ENCODE data around the gene LYPD6. TPM values are rescaled to one million over a fixed set of nuclear protein-coding genes. Genes with fewer than 3 reads are reported as not detected.

Gene LYPD6
- total RNA-seq, 1 donor from 2014 or later = 14.3 TPM

- DNase-seq = no peak
These were observed 23.0 kb downstream of the LYPD6 start for GRCh38 chr2:149353421-149353820.

GRCh38 chr2:149355716-149356422 lies 25.5 kb downstream of the LYPD6 start:
- no peak for DNase-seq

- DNase-seq = no peak
These were observed 26.7 kb downstream of the LYPD6 start for GRCh38 chr2:149357058-149357457.

GRCh38 chr2:149360106-149360505 lies 29.7 kb downstream of the LYPD6 start:
- no peak for DNase-seq

GRCh38 chr2:149363958-149364357 lies 33.6 kb downstream of the LYPD6 start:
- DNase-seq = no peak

- no peak for DNase-seq
These were observed 34.5 kb downstream of the LYPD6 start for GRCh38 chr2:149364839-149365238.

- no peak for DNase-seq
These were observed 35.7 kb downstream of the LYPD6 start for GRCh38 chr2:149365931-149366583.

GRCh38 chr2:149370061-149370775 lies 39.8 kb downstream of the LYPD6 start:
- DNase-seq = no peak

GRCh38 chr2:149371476-149371875 lies 41.1 kb downstream of the LYPD6 start:
- DNase-seq = no peak

GRCh38 chr2:149375801-149376361 lies 45.5 kb downstream of the LYPD6 start:
- DNase-seq = no peak

- DNase-seq = no peak
These were observed 49.8 kb downstream of the LYPD6 start for GRCh38 chr2:149380205-149380604.

- DNase-seq = no peak
These were observed 53.0 kb downstream of the LYPD6 start for GRCh38 chr2:149383340-149383739.

GRCh38 chr2:149385350-149385749 lies 55.0 kb downstream of the LYPD6 start:
- no peak for DNase-seq

GRCh38 chr2:149387411-149387810 lies 57.0 kb downstream of the LYPD6 start:
- no peak for DNase-seq

GRCh38 chr2:149388120-149388816 lies 57.9 kb downstream of the LYPD6 start:
- no peak for DNase-seq

- DNase-seq = no peak
These were observed 59.2 kb downstream of the LYPD6 start for GRCh38 chr2:149389506-149390167.

GRCh38 chr2:149393614-149394013 lies 63.2 kb downstream of the LYPD6 start:
- no peak for DNase-seq

GRCh38 chr2:149394864-149395263 lies 64.5 kb downstream of the LYPD6 start:
- DNase-seq = no peak

- no peak for DNase-seq
These were observed 69.7 kb downstream of the LYPD6 start for GRCh38 chr2:149399934-149400615.

- no peak for DNase-seq
These were observed 70.6 kb downstream of the LYPD6 start for GRCh38 chr2:149400997-149401396.

- no peak for DNase-seq
These were observed 79.1 kb downstream of the LYPD6 start for GRCh38 chr2:149409506-149409905.

Measured in occipital lobe (tissue), 2 donors.